Measurements from ENCODE around the gene CLEC2L.

The CLEC2L gene

DNA sequence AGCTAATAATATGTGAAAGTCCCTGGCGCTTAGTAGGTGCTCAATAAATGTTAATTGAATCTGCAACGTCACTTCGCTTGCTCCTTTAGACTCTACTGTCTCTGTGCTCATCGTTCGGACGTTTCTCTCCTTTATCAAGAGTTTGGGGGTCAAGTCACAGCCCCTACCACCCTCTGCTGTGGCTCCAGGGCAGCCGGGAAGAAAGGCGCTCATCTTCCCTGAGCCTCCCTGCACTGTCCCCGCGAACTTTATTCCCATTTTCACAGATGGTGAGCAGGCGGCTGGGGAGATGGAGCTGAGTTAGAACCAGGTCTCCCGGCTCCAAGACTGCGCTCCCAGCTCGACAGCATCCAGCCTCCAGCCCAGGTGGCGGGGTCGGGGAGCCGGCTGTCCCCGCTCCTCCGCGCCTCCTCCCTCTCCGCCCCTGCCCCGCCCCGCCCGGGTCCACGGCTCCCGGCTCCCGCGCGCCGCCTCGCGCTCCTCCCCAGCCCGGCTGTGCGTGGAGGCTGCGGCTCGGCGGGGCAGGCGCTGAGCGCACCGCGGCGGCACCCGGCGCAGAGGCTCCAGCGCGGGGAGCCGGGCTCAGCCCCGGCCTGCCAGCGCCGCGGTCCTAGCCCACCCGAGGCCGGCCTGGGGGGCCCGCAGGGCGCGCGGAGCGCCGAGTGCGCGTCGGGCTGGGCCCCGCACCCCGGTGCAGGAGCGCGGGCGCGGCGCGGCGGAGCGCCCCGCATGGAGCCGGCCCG is at the start of gene CLEC2L:
CLEC2L (plus strand) TSS at position 487 of the 743 bp plus-strand sequence; CDS start at position 730, 243 bp downstream.
- no peak for DNase-seq

DNA sequence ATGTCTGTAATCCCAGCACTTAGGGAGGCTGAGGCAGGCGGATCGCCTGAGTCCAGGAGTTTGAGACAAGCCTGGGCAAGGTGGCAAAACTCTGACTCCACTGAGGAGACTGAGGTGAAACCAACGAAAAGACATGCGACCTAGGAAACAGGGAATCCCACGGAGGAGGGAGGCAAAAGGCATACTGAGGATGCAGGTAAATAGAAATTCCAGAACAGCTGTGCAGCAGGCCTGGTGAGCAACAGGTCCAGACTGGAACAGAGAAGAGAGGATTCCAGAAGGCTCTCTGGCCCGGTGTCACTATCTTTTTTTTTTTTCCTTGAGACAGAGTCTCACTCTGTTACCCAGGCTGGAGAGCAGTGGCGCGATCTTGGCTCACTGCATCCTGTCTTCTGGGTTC is 47.3 kb upstream of the CLEC2L start:
- DNase-seq, result no peak

DNA sequence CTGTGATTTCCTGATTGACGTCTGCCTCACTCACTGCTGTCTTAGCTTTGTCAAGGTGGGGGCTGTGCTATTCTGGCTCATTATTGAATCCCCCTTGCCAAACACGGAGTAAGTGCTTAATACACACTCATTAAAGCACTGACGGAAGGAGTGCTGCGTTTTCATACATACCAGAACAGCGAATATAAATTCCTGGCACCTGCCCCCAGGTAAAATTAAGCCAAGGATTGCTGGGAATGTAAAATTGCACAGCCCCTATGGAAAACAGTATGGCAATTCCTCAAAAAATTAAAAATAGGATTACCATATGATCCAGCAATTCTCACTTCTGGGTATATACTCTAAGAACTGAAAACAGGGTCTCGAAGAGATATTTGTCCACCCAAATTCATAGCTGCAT is 46.6 kb upstream of the CLEC2L start:
- DNase-seq, result no peak

GRCh38 chr7:139479620-139480019 is 43.9 kb upstream of the CLEC2L start:
- no peak for DNase-seq

DNA sequence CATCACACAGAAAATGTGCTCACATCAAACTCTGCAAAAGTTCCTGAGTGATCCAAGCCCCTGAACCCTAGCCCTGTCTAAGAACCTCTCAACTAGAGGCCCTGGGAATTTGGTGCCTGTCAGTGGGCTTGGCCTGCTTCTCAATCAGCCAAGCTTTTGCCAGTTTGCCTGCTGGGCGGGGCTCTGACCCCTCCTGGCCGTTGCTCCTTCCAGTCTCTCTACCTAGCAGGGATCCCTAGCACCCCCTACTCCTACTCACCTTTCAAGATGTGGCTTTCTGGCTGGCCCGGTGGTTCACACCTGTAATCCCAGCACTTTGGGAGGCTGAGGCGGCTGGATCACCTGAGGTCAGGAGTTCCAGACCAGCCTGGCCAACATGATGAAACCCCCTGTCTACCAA is 42.1 kb upstream of the CLEC2L start:
- DNase-seq, result no peak

- DNase-seq, result no peak
Observed at GRCh38 chr7:139482122-139482521, 41.4 kb upstream of the CLEC2L start.

GRCh38 chr7:139482662-139483466 is 40.6 kb upstream of the CLEC2L start:
- DNase-seq, result peak in 1 of 2 donors; percentile 6

DNA sequence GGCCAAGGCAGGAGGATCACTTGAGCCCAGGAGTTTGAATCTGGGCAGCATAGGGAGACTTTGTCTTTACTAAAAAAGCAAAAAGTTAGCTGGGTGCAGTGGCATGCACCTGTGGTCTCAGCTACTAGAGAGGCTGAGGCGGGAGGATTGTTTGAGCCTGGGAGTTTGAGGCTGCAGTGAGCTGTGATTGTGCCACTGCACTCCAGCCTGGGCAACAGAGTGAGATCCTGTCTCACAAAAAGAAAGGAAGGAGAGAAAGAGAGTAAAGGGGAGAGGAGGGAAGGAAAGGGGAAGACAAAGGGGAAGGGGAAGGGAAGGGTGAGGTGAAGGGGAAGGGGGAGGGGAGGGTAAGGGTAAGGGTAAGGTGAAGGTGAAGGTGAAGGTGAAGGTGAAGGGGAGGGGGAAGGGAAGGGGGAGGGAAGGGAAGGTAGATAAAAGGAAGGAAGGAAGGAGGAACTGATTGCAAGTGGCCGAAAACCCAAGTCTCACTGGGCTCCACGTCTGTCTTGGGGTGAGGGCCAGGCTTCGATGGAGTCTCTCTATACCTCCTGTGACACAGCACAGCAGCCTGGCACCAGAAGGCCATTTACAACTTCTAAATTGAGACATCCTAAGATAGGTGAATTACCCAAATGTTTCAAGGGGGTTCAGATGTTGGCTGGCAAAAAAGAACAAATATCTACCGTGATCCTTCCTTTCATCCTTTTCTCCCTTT is 36.0 kb upstream of the CLEC2L start:
- DNase-seq, result no peak

DNA sequence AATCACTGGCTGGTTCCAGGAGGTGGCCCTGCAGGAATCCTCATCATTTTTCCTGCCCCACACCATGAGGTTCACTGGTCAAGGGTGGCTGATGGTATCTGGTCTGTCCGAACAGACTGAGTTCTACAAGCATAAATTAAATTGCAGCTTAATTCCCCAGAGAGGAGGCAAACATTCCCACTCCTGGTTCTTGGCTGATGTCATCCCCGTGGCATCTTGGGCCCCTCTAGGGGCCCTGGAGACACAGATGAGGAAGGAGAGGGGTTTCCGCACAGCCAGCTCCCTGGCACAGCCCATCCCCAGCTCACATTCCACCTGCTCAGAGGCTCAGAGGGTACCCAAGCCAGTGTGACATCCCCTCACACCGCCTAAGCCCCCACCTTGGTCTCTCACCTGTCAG is 34.7 kb upstream of the CLEC2L start:
- no peak for DNase-seq

GRCh38 chr7:139490130-139490529 is 33.4 kb upstream of the CLEC2L start:
- no peak for DNase-seq

DNA sequence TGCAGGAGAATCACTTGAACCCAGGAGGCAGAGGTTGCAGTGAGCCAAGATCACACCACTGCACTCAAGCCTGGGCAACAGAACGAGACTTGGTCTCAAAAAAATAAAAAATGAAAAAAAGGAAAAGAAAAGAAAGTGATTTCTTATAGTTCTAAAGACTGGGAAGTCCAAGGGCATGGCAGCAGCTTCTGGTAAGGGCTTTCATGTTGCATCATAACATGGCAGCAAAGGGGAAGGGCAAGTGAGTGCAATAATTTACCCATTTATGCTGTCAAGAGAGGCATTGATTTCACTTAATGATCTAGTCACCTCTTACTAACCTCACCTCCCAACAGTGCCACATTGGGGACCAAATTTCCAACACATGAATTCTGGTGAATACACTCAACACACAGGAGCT is 31.2 kb upstream of the CLEC2L start:
- no peak for DNase-seq

GRCh38 chr7:139494835-139495579 is 28.5 kb upstream of the CLEC2L start:
- no peak for DNase-seq

- DNase-seq, result no peak
Observed at GRCh38 chr7:139495580-139496125, 27.8 kb upstream of the CLEC2L start.

DNA sequence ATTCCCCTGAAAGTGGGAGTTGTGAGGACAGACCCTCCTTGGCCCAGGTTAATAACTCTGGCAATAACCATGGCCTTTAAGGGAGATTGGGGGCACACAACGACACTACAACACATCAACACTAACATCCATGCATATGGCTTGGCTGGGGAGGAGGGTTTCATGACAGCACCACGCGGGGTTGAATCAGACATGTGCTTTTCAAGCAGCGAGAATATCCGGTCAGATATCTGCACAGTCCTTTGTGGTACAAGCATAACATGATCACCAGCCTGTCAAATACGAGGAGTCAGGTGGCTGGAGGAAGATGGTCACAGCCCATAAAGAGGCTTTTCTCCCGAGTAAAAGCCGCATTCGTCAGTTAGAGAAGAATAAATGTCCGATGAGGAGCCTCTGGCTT is 27.0 kb upstream of the CLEC2L start:
- no peak for DNase-seq

DNA sequence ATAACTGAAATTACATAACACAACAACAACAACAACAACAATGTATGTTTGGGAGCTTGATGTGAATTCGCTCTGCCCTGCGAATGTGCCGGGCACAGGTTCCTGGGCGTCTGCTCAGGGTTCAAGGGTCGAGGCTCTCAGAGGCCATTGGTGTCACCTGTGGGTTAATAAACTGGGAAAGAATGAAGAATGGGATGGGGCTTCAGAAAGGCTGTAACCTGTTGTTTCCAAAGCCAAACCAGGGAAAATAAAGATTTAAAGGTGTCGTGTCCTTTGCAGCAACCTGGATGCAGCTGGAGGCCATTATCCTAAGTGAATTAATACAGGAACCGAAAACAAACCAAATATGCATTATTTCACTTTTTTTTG is 22.7 kb upstream of the CLEC2L start:
- no peak for DNase-seq

GRCh38 chr7:139502226-139502625 is 21.3 kb upstream of the CLEC2L start:
- DNase-seq, result no peak

- DNase-seq, result no peak
Observed at GRCh38 chr7:139505563-139505962, 17.9 kb upstream of the CLEC2L start.

- no peak for DNase-seq
Observed at GRCh38 chr7:139509535-139509934, 13.9 kb upstream of the CLEC2L start.

- DNase-seq, result no peak
Observed at GRCh38 chr7:139511315-139511714, 12.2 kb upstream of the CLEC2L start.

GRCh38 chr7:139515266-139515665 is 8.2 kb upstream of the CLEC2L start:
- DNase-seq, result no peak

GRCh38 chr7:139521439-139521838 is 2.0 kb upstream of the CLEC2L start:
- no peak for DNase-seq

- DNase-seq, result no peak
Observed at GRCh38 chr7:139522830-139523198, 671 bp upstream of the CLEC2L start.

Measured in activated CD4-positive, alpha-beta T cell treated with anti-CD3 and anti-CD28 coated beads for 4 hours (primary cell).